GM18520 (cell line): ENCODE measurements around the gene LARGE1.

Experiments used
- ATAC-seq: cut with Tn5 transposase; IDR thresholded peaks from one replicate; pipeline ENCODE4 v1.9.1; 2021; ENCODE audit not compliant: unreplicated experiment

Gene LARGE1

DNA sequence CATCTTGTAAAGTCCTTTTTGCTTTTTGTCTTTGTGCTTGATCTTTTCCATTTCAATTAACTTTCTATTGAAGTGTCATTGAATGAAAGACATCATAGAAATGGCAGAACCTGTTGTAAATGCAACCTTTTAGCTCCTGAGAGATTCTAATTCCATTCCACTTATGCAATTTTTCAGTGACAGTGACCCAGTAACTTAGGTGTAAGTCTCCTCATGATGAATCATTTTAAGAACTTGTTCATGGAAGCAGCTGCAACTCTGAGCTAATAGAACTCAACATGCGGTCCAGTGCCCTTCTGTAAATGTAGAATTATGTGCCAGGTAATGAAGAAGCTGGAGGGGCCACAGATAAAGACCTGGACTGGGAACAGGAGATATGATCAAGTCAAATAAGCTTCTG lies 463.8 kb downstream of the LARGE1 start:
- ATAC-seq = no peak

- no peak for ATAC-seq
Observed at GRCh38 chr22:33455036-33455435, 465.2 kb downstream of the LARGE1 start.

GRCh38 chr22:33451866-33452469 lies 468.3 kb downstream of the LARGE1 start:
- ATAC-seq = no peak

DNA sequence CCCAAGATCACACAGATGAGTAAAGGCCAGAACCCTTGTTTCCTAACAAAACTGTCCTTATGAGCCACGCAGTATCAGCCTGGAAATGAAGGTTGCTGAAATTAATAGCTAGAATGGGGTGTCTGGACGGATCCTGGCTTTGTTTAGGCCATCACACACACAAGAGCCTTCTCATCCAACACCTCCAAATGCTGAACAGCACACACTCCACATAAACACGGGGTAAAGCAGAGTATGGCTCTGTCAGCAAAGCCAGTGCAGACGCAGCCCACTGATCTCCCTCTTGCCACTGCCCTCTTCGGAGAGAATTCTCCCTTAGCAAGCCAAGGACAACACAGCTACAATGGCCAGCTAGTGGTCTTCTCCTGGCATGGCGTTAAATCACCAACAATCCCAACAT lies 469.5 kb downstream of the LARGE1 start:
- no peak for ATAC-seq

GRCh38 chr22:33447733-33448132 lies 472.5 kb downstream of the LARGE1 start:
- ATAC-seq = no peak

- ATAC-seq = no peak
Observed at GRCh38 chr22:33443683-33444082, 476.6 kb downstream of the LARGE1 start.

- no peak for ATAC-seq
Observed at GRCh38 chr22:33440756-33441155, 479.5 kb downstream of the LARGE1 start.

DNA sequence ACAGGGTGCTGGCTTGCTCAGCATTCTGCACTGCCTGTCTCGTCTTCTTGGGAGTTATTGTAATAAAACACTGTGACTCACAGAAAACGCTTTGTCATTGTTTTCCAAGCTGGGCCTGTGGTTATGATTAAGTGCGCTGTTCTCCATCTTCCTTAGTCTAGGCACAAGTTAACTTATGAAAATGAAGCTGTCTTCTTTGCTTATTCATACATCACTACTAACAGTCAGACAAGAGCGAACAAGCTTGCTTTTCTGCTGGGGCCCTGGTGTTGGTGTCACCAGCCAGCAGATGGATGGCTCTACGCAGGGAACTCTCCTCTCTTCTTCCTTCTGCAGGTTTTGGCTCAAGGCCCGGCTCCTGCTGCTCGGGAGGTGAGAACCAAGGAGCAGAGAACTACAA lies 482.0 kb downstream of the LARGE1 start:
- ATAC-seq = no peak

DNA sequence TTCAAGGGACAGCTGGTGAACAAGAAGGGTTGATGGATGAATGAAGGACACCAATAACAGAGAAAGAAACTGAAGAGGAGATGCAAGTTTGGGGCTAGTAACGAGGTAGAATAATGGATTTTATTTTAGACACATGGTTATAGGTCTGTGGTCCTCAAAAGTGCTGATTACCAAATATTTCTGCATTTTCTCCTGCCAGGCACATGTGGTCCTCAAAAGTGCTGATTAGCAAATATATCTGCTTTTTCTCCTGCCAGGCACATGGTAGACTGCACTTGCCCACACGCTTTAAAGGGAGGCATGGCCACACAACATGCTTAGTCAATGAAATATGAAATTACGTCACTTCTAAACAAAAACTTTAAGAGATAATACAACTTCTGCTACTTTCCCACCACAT lies 489.0 kb downstream of the LARGE1 start:
- no peak for ATAC-seq

DNA sequence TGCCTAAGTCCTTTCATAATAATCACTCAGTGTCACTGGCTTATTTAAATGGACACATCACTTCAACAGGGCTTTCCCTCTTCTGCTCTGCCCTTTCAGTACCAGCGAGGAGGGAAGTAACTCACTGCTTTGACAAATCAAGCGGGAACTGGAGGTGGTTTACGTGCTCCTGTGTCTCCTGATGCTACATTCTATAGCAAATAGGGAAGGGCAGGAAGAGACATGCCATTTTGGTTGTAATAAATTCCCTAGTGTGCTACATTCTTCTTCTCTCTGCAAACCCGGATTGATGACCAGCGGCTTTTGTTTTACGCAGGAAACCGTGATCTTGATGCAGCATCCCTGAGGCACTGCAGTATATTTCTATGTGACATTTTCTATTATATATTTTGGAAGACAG lies 491.0 kb downstream of the LARGE1 start:
- ATAC-seq = no peak

DNA sequence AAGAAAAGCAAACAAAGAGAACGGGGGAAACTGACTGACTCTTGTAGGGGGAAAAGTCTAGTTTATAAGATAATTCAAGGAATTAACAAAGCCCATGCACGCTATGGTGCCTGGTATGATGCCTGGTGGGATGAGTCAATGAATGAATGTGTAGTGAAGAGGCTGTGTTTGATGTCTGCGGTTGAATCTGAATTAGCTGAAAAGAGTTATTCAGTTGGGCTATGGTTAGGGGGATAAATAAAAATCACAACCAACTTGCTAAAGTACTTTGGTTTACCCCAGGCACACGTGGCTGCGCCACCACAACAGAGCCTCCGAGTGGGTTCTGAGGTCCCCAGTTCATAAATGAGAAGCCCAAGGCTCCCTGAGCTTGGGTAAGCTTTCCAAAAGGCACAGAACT lies 492.8 kb downstream of the LARGE1 start:
- ATAC-seq = no peak

DNA sequence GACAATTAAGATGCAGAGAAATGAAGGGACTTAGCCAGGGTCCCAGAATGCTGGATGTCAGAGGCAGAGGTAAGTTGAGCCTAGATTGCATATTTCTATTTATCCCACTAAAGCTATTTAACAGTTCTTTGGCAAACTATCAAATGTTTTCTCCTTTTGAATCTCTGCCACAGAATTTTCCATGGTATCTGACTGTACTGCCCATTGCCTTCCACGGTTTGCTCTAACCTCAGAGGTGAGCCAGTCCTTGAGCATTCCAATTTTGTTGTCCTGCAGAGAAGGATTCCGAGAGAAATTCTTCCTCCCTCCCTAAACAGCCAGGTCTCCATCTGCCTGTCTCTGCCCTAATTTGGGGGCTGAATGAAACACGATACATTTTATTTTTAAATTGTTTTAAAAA lies 493.8 kb downstream of the LARGE1 start:
- no peak for ATAC-seq

DNA sequence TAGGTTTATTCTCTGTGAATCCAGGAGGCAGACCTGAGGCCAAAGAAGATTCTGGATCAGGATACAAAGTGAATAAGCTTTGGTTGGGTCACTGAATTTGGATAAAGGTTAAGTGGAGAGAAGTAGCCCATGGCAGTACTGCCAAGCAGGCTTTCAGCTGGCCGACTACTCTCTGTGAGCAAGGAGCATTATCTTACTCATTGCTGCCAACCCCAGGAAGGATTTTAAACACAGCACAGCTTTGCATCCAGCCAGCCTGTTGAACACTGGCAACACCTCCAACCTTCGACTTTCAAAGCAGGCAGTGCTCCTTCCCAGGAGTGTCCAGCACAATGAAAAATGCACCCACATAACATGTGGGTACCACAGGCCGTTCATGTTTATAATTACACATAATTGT lies 498.4 kb downstream of the LARGE1 start:
- ATAC-seq = no peak

- no peak for ATAC-seq
Observed at GRCh38 chr22:33418484-33418883, 501.8 kb downstream of the LARGE1 start.

DNA sequence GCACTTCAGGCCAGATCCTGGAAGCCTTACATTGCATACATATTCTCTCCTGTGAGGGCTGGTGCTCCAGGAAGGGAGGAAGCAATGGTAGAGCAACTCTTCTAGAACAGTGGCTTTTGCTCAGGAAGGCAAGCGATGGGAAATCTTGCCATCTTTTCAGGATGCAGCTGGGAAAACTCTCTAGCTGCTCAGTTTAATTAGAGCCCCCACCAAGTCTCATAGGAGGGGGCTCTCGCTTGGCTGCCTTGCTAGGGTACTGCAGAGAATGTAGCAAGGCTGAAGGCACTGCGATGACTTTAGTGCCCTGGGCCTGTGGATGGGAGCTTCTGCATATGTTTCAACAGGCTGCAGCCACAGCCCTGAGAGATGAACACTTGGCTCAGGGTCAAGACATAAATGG lies 504.9 kb downstream of the LARGE1 start:
- ATAC-seq = no peak

- no peak for ATAC-seq
Observed at GRCh38 chr22:33409079-33409478, 511.2 kb downstream of the LARGE1 start.

DNA sequence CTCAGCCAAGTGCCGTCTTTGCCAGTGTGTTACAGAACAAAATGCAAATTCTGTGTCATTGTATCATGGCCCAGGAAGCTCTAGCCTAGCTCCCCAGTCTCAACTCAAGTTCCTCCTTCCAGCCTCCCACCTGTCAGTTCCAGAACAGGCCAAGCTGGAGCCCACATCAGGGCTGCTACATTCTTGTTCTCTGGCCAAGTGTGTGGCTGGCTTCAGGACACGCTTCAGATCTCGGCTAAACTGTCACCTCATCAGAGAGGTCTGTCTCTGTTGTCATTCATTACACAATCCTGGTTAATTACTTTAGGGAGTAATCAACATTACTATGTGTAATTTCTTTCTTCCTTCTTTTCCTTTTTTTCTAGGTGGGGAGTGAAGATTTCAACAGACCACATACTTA lies 515.1 kb downstream of the LARGE1 start:
- ATAC-seq = no peak

DNA sequence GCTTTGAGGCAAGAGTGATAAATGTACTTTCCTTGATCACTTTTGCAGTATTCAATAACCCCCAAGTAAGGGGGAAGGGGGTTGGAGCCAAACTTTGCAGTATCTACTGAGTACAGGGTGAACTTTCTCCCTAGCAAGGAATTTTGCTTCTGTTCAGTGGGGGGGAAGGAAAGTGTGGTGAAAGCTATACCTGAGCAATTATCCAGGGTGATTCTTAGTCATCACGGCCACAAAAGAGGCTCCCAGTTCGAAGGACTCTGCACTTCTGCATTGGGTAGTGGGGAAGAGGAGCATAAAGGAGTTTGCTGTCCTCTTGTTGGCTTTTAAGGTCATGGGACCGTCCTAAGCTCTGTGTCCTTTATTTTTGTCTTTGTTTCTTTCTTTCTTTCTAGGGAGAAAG lies 515.6 kb downstream of the LARGE1 start:
- ATAC-seq = no peak

- ATAC-seq = no peak
Observed at GRCh38 chr22:33402325-33402724, 518.0 kb downstream of the LARGE1 start.

DNA sequence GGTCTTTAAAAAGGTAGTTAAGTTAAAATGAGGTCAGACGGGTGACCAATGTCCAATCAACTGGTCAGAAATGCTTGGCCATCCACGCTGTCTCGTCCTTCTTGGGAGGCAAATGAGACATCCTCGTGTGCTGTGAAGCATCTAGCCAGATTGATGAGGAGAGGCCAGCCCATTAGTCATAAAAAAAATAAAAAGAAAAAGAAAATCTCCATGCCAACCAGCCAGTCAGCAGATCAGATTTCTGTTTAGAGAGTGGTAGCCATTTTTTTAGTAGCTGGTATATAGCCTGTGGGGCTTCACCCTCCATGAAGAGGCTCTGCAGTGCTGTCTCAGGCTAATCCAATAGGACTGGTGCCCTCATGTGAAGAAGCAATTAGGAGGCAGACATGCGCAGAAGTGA lies 519.0 kb downstream of the LARGE1 start:
- no peak for ATAC-seq

DNA sequence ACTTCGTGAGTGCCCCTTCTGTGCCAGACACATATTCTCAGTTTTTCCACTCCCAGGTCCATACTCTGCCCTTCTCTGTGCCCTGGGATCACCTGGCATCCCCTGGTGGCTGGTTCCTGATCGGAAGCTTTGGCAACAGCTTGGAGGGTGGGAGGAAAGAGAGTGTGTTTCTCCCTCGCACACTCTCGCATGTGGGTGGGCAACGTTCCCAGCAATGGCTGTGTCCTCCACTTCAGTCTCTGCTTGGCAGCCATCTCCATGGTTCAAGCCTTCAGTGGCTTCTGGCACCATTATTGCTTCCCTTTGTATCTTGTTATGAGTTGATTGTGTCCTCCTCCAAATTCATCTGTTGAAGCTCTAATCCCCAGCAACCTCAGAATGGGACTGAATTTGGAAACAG lies 519.4 kb downstream of the LARGE1 start:
- ATAC-seq = no peak

- ATAC-seq = no peak
Observed at GRCh38 chr22:33400061-33400840, 520.0 kb downstream of the LARGE1 start.

DNA sequence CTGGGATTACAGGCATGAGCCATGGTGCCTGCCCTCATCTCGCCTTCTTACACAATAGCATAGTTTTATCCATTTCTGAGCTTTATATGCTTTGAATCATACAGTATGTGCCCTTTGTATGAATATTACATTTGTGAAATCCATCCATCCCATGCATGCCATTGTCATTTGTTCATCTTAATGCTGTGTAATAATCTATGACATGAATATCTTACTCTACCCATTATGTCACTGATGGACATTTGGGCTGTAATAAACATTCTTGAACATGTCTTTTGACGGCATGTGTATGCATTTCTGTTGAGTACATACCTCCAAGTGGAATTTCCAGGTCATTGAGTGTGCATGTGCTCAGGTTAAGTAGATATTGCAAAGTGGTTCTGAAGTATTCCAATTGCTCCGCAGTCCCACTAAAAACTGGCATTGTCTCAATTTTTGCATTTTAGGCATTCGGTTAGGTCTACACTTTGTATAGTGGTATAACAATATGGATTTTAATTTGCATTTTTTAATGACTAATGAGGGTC lies 522.8 kb downstream of the LARGE1 start:
- no peak for ATAC-seq
